HG03565 (cell line): ENCODE measurements around the gene HOPX.
"Not testable (repeated sequence)": the region's sequence is repeated elsewhere in the genome, so short reads cannot be mapped to it uniquely, and the experiment has no call there.

ENCODE experiments used
- ATAC-seq: cut with Tn5 transposase; IDR thresholded peaks from one replicate; pipeline ENCODE4 v1.9.1; 2021; ENCODE audit warnings: mild to moderate bottlenecking, moderate library complexity; ENCODE audit not compliant: unreplicated experiment

HOPX gene

DNA sequence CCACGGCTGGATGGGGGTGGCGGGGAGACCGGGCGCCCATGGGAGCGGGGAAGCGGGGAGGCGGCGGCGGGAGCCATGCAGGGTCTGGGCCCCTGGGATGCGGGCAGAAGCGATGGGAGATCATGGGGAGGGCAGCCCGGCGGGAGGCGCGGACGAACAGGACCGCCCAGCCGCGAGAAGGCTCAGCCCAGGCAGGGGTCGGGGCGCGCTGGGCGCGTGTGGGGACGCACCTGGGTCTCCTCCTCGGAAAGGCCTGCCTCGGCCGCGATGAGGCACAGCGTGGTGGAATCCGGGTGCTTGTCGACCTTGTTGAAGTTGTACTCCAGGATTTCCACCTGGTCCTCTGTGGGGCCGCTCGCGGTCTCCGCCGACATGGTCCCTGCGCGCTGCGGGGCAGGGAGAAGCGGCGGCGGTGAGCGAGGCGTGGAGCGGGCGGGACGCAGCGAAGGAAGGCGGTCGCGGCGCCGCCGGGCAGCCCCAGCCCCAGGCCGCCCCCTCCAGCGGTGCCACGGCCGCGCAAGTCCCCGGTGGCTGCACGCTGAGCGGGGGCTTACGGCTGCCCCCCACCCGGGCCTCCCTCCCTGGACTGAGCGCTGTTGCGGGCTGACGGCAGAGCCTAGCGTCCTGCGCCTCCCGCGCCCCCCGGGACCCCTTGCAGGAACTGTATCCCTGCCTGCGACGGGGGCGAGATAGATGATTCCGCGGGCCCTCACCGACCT lies 25.3 kb downstream of the HOPX start:
- ATAC-seq = no peak

DNA sequence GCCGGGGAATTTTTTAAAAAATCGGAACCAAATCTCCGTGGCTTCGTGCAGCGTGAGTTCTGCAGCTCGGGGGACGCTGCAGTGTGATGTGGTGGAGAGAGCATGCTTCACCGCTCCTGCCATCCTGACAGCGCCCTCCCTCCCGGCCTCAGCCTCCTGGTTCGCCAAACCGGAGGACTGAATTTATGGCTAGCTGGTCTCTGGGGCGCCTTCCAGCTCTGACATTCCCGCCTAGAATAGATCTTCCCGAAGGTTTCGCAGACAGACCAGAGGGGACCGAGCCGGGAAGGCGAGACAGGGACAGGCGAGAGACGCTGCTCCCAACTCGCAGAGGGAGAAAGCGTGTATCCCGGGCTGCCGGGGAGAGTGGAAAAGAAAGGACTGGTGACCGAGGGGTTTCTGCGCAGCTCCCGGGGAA lies 25.9 kb downstream of the HOPX start:
- no peak for ATAC-seq

DNA sequence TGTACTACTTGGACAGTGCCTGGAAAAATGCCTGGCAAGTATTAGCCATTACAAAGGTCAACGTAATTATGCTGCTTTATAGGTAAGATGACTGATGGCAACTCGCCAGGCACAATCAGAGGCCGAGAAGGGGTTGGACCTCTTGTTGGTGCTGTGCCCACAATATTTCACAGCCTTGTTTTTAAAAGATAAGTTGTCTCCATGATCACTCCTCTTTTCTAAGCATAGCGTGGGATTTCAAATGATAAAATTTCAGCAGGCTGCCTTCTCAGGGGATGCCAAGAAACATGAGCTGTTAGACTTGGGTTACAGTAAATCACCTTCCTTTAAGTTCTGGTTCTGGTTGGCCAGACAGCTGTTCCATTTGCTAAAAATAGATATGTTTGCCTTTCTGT lies 26.9 kb downstream of the HOPX start:
- ATAC-seq = no peak

DNA sequence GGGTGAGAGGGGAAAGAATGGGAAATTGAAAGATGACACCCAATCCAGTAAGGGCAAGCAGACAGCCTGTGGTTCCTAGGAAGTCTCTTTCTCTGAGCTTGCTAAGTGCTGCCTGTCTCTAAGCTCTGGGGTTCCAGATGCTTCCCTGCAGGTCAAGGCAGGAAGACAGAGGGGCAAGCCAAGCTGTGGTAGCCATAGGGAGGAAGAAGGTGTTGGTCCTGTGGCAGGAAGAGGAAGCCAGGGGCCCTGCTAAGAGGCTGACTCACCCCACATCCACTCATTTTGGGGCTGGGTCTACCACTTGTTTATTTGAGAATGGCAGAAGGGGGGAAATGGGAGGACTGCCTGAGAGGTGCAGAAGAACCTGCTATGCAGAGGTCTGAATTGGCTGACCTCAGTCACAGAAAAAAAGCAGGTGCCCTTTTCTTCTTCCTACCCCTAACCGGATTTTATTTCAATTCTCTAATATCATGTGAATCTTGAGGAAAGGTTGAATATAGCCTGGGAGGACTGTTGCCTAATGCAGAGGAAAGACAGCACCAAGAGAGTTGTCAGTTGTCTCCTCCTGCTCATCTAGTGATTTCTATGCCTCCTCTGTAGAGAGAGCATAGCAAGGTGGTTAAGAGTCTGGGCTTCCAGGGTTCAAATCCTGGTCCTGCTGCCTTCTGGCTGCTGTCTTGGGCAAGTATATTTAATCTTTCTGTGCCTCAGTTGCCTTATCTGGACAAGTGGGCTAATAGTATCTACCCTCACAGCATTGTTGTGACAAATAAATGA lies 27.4 kb downstream of the HOPX start:
- ATAC-seq = no peak

DNA sequence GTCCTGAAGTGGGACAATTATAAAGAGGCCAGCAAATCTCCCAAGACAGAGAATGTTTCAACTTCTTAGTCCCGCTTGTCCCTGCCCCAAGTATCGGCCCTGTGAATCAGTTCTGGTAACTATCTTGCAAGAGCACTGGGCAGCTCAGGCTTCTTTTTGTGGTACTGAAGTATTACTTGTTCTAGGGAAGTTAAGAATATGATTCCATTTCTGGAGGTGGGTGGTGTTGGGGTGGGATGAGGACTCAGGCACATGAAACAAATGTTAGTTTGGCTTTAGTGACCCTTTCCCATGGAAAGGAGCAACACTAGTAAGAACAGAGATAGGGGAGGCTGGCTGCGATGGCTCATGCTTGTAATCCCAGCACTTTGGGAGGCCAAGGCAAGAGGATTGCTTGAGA lies 28.9 kb downstream of the HOPX start:
- ATAC-seq = no peak

DNA sequence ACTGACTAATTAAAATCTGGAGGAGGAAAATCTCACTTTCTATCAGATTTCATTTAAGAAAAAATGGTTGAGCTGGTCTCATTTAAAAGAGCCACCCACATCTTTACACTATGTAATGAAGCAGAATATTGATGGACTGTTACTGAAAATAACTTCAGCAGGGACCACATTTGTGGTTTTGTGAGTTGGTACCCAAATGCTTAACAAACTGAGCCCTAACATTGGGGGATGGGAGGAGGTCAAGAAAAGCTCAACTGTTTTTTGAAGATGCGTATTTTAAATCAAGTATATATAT lies 30.1 kb downstream of the HOPX start:
- no peak for ATAC-seq

DNA sequence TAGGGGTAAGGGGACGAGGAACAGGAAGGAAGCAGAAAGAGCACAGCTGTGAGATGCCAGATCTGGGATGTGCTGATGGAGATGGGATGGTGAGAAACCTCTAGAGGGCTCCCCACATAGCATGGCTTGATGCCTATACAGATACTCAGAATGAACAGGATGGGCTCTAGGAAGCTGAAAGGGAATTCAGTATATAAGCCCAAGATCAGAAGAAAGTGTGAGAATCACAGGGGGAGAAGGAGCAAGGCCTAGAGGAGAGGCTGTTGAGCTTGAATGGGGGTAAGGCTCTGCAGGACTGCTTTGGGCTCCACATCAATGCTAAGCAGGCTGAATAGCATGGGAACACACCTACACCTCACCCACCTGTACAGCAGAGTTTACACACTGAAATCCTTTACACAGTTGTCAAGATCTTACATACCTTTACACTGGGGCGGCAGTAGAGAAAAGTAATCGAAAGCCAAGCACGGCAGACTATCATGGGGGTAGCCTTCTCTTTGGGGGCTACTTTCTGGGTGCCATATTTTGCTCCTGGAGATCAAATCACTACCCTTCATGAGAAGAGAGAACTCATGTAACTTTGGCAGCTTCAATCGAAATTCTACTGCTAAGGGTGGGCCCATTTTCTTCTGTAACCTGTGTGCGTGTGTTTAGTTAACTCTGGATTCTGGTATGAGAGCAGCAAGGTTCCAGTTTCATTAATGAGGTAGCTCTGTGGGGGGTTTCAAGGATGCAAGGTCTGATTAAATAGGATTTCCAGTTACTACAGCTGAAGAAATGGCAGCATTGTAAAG lies 30.6 kb downstream of the HOPX start:
- no peak for ATAC-seq

DNA sequence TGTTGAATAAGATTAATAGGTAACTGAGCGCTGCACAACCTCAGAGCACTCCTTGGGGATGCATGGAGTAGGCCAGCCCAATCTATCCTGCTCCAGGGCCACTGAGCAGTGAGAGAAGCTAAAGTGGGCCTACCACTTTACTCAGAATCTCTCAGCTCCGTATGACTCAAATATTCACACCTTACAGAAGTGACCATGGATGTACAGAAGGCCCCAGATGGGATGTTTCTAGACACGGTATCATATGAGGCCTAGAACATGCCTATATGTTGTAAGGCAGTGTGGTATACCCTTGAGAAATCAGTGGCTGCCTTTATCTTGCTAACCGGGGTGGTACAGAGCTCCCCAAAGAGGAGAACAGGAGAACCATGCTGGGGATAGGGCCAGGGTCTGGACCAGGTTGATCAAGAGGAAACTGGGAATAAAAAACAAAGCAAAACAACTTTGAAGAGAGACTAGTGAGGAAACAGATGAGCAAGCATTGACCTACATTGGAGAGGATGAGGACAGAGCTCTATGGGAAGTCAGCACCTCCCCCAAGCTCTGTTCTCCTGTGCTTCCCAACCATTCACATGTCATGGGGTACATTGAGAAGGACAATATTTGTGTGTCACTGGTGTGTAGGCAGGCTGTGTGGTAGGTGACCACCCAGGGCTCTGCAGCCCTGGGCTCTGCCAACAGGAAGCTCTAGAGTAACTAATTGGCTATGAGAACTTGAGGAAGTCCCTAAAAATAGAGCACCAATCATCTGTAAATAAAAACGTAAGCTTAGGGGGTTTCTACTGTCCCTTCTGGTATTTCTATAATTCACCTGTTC lies 31.4 kb downstream of the HOPX start:
- ATAC-seq = no peak

DNA sequence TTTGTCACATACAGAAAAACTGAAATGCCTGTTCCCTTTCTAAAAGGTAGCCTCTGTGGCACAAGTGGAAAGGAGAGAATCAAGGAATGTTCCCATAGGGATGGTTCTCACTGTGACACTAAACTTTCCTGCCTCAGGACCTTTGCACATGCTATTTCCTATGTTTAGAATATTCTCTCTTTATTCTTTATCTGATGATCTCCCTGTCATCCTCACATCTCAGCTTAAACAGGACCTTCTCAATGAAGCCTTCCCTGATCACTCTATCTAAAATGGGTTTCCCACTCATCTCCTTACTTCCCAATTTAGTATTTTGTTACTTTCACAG lies 32.3 kb downstream of the HOPX start:
- ATAC-seq = no peak

DNA sequence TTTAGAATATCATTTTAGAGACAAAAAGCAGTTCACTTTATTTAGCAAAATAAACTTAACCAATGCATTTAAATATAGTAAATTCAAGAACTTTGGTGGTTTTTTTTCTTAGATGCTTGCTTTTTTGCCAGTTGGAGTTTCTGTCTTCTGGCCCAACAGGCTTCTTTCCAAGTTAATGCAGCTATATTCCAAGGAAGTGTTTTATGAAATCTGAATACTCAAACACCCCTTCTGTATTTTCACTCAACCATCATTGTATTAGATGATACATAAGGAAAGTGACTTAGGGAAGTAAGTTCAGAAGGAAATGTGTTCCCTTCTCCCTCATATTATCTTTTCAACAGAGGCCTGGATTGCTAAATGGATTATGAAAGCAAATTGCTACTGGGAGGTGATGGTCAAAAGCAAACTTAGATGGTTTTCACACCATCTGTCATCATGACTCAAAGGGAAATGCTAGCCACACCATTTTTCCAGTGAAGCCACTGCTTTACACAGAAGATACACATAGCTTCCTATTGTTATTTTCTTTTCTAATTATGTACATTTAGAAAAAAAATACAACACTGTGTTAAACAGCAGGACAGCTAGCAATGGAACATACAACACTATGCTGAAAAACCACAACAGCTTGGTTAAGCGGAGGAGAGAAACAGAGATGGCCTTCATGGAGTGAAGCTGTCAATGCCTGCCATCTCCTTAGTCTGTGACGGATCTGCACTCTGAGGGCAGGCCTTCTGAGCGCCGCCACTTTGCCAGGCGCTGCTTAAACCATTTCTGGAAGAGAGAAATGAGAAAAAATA lies 32.9 kb downstream of the HOPX start:
- ATAC-seq = no peak

DNA sequence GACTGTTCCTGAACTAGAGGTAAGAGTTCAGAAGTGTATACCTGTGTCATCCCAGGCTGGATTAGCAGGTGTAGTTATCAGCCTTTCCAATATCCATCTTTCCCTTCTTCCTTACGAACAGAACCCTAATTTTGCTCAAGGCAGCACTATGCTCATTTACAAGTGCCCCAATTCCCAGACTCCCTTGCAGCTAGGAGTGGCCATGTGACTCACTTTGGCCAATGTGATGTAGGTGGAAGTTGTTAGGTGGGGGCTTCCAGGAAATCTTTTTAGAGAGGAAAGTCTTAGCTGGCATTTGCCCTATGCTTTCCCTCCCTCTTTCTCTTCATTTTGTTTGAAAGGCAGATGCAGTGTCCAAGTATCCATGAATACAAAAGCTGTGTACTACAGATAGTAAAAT lies 34.8 kb downstream of the HOPX start:
- ATAC-seq = no peak

DNA sequence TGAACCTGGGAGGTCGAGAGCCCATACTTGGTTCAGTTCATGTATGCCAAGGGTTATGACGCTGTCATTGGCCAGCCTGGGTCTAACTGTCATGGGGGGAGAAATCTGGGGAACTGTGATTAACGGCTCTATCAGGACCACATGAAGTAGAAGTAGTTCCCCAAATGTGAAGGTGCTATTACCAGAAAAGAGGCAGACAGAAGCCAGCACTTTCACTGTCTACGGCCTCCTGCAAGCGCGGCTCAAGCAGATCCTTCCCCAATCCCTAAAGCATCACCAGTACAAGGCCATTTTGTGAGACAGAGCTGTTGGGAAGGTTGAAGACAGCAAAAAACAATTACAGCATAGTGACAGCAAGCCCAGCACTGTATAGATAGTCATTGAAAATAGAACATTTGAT lies 37.5 kb downstream of the HOPX start:
- ATAC-seq = no peak

DNA sequence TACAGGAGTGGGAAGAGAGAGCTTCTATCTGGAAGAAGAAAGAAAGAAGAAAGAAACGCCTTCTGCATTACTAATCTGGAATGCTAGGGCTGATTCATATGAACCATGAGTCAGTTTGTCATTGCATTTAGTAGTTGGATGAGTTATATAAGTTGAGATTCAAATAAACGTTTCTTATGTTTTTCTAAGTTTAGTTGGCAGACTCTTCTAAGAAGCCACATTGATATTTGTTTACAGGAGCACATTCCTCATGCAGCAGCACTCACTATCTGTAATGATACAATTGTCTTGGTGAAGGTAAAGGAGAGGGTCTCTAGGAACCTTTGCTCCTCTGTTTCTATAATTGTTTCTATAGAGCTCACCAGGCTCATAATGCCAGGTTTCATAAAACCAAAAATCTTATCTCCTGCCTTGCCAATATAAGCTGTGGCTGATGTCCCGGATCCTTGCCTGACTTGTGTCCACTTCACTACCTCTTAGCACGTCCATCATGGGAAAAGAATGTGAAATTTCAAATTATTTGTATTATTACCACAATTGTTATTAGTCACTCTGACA lies 39.5 kb downstream of the HOPX start:
- ATAC-seq = no peak

DNA sequence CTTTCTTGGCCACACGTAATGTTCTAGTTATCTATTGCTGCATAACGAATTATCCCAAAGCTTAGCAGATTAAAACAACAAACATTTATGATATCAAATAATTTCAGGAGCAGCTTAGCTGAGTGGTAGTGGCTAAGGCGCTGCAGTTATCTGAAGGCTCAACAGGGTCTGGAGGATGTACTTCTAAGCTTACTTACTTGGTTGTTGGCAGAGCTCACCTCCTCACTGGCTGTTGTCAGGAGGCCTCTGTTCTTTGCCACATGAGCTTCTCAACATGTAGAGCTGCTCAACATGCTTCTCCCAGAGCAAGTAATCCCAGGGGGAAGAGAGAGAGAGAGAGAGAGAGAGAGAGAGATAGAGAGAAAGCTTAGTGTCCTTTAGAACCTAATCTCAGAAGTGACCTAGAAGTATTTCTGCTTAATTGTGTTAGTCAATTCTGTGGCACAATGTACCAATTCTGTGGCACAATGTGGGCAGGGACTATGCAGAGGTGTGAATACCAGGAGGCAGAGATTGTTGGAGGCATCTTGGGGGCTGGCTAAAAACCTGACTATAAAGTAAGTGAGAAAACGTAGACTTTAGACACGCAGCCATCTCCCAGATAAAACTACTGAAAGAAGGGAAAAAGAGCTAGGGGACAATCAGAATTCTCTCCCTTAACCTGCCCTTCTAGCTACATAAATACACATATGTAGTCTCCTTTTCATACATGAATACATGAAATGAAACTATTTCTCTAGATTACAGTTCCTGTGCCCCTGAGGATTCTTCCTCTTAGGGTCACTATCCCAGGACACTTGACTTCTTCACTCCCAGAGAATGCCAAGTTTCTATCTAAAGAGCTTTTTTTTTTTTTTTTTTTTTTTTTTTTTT lies 40.2 kb downstream of the HOPX start:
- no peak for ATAC-seq

DNA sequence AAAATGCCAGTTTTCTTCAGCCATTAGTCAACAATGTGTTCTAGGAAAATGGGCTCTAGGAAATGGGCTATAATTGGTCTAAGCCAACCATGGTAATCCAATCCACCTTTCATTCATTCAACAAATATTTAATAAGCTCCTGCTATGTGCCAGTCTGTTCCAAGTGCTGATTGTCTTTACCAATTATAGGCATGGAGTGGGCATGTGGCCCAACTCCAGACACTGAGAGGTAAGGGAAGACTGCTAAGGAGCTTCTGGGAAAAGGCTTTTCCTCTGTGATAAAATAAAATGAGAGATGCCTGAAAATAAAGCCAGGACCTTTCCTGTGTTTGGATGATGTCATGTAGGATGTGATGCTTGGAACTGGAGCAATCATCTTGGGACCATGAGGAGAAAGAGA lies 43.3 kb downstream of the HOPX start:
- no peak for ATAC-seq

DNA sequence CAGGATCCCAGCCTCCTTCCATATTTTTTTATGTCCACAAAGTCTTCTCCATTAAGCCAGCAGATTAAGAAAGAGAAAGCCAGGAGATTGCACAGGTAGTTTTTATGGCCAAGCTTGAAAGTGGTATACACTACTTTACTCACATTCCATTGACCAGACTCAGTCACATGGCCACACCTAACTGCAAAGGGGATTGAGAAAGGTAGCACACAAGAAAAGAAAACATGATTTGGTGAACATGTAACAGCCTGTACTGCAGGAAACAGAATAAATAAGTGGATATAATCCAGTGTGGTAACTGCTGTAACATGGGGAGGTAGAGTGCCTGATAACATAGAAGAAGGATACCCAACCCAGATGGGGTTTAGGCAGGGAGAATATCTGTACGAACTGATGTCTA lies 43.9 kb downstream of the HOPX start:
- ATAC-seq = no peak

DNA sequence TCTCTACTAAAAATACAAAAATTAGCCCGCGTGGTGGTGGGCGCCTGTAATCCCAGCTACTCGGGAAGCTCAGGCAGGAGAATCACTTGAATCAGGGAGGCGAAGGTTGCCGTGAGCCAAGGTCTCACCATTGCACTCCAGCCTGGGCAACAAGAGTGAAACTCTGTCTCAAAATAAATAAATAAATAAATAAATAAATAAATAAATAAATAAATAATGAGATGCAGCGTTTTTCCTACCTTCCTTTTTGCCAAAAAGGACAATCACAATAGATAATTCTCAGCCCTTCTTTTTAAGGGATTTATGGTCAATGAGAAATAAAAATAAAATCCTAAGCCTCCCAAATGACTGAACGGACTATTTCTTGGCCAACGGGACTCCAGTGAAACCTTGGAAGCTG lies 46.1 kb downstream of the HOPX start:
- not testable (repeated sequence) for ATAC-seq

DNA sequence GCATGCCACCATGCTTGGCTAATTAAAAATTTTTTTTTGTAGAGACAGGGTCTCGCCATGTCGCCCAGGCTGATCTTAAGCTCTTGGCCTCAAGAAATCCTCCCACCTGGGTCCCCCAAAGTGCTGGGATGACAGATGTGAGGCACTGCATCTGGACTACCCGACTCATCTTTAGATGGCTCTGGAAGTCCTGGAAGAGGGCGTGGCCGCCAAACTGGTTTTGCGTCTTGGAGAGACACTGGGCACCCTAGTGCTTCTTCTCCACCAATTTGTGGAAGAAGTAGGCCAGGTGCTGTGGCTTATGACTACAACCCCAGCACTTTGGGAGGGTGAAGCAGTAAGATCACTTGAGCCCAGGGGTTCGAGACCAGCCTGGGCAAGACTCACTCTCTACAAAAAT lies 47.6 kb downstream of the HOPX start:
- ATAC-seq = no peak
